PFSK-1 (cell line): ENCODE results near the gene TAF1.

Source experiments
- FOXP2 ChIP-seq: optimal IDR thresholded peaks from 2 replicates; pipeline ENCODE3; 2011; ENCODE audit warnings: borderline replicate concordance, control low read depth, inconsistent platforms; ENCODE audit not compliant: insufficient read depth; ENCODE audit errors: extremely low read length, extremely low read depth
- POLR2AphosphoS5 ChIP-seq: IDR thresholded peaks from 2 replicates; pipeline ENCODE4 v1.6.1; 2012; ENCODE audit warnings: low read depth, mild to moderate bottlenecking, control low read depth, low read length, moderate library complexity
- SIN3A ChIP-seq: IDR thresholded peaks from 2 replicates; pipeline ENCODE4 v1.6.1; 2012; ENCODE audit warnings: mild to moderate bottlenecking, low read length, moderate library complexity, borderline replicate concordance; ENCODE audit not compliant: insufficient read depth
- TAF1 ChIP-seq: IDR thresholded peaks from 2 replicates; pipeline ENCODE4 v1.6.1; 2012; ENCODE audit warnings: low read length, control low read depth, borderline replicate concordance; ENCODE audit not compliant: insufficient read depth
- TF ChIP-seq, protein P1 (sequence below), 2 experiments: IDR thresholded peaks; 2 replicates each; pipeline versions ENCODE4 v1.6.1 to v1.8.0; 2011 to 2012; ENCODE audit warnings: low read depth in 2 of 2, low read length in 2 of 2, control low read depth in 1 of 2, inconsistent platforms in 1 of 2, mild to moderate bottlenecking in 1 of 2, moderate library complexity in 1 of 2; ENCODE audit not compliant: insufficient read depth in 1 of 2

Gene TAF1

DNA sequence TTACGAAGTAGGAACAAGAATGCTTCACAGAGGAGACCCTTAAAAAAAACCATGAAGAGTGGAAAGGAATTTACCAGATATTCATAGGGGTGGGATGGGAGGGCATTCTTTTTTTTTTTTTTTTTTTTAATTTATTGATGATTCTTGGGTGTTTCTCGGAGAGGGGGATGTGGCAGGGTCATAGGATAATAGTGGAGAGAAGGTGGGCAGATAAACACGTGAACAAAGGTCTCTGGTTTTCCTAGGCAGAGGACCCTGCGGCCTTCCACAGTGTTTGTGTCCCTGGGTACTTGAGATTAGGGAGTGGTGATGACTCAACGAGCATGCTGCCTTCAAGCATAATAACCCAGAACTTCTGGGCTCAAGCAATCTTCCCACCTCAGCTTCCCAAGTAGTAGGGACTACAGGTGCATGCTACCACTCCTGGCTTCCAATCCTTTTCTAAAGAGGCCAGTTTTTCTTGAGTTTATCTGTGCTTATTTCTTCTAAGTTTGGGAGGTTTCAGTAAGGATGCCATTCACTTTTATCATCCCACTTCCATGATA, 100.9 kb downstream of the TAF1 start:
- TF ChIP-seq TAF1 (no peak), FOXP2 (no peak), SIN3A (no peak), POLR2AphosphoS5 (no peak)
- TF ChIP-seq, protein P1, sequence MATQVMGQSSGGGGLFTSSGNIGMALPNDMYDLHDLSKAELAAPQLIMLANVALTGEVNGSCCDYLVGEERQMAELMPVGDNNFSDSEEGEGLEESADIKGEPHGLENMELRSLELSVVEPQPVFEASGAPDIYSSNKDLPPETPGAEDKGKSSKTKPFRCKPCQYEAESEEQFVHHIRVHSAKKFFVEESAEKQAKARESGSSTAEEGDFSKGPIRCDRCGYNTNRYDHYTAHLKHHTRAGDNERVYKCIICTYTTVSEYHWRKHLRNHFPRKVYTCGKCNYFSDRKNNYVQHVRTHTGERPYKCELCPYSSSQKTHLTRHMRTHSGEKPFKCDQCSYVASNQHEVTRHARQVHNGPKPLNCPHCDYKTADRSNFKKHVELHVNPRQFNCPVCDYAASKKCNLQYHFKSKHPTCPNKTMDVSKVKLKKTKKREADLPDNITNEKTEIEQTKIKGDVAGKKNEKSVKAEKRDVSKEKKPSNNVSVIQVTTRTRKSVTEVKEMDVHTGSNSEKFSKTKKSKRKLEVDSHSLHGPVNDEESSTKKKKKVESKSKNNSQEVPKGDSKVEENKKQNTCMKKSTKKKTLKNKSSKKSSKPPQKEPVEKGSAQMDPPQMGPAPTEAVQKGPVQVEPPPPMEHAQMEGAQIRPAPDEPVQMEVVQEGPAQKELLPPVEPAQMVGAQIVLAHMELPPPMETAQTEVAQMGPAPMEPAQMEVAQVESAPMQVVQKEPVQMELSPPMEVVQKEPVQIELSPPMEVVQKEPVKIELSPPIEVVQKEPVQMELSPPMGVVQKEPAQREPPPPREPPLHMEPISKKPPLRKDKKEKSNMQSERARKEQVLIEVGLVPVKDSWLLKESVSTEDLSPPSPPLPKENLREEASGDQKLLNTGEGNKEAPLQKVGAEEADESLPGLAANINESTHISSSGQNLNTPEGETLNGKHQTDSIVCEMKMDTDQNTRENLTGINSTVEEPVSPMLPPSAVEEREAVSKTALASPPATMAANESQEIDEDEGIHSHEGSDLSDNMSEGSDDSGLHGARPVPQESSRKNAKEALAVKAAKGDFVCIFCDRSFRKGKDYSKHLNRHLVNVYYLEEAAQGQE (IDR thresholded peaks at IDR 0.05; ENCODE audit: insufficient read depth in 1 of 2, low read depth in 2 of 2, low read length in 2 of 2), result no peak

DNA sequence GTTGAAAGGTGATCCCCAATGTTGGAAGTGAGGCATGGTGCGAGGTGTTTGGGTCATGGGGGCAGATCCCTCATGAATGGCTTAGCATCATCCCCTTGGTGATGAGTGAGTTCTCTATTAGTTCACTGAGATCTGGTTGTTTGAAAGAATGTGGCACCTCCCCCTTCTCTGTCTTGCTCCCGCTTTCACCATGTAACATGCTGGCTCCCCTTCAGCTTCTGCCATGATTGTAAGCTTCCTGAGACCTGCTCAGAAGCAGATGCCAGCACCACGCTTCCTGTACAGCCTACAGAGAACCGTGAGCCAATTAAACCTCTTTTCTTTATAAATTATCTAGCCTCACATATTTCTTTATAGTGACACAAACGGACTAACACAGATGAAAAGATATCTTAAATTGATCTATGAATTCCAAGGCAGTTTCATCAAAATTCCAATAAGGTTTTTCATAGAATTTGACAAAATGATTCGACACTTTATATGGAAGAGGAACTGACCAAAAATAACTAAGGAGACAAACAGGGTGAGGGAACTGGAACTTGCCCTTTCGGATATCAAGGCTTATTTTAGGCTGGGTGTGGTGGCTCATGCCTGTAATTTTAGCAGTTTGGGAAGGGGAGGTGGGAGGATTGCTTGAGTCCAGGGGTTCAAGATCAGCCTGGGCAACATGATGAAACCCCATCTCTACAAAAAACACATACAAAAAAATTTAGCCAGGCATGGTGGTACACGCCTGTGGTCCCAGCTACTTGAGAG, 109.8 kb downstream of the TAF1 start:
- no peak for TF ChIP-seq POLR2AphosphoS5
- TF ChIP-seq, protein P1 (IDR thresholded peaks at IDR 0.05; ENCODE audit: insufficient read depth in 1 of 2, low read depth in 2 of 2, low read length in 2 of 2), result no peak
- no peak for TF ChIP-seq SIN3A
- TF ChIP-seq FOXP2, result no peak
- TF ChIP-seq TAF1, result no peak

DNA sequence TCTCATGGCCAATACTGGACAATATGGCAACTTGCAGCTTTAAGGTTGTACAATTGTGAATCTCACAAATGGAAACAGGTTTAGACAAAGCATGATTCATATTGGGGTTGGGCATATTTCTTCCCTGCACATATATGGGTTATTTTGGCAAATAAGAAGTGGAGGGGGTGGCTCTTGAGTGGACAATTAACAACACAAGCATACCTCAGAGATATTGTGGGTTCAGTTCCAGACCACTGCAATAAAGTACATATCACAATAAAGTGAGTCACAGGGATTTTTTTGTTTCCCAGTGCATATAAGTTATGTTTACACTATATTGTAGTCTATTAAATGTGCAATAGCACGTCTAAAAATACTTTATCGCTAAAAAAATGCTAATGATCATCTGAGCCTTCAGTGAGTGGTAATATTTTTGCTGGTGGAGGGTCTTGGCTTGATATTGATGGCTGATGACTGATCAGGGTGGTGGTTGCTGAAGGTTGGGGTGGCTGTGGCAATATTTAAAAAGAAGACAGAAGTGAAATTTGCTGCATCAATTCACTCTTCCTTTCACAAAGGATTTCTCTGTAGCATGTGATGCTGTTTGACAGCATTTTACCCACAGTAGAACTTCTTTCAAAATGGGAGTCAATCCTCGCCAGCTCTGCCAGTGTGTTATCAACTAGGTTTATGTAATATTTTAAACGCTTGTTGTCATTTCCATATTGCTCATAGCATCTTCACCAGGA, 116.2 kb downstream of the TAF1 start:
- TF ChIP-seq FOXP2, result no peak

DNA sequence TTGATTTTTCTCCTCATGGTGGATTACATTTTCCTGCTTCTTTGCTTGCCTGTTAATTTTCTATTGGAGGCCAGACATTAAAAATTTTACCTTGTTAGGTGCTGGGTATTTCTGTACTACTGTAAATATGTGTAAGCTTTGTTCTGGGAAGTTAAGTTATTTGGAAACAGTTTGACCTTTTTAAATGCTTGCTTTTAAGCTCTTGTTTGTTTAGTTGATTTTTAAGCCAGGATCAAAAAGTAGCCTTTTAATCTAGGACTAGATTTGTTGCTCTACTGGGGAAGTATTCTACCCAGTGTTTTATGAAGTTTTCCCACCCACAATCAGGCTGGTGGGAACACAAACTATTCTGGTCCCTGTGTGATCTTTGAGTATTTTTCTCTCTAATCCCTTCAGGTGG, 121.7 kb downstream of the TAF1 start:
- TF ChIP-seq POLR2AphosphoS5, result no peak
- no peak for TF ChIP-seq SIN3A
- TF ChIP-seq, protein P1 (IDR thresholded peaks at IDR 0.05; ENCODE audit: insufficient read depth in 1 of 2, low read depth in 2 of 2, low read length in 2 of 2), result no peak
- no peak for TF ChIP-seq FOXP2
- no peak for TF ChIP-seq TAF1

DNA sequence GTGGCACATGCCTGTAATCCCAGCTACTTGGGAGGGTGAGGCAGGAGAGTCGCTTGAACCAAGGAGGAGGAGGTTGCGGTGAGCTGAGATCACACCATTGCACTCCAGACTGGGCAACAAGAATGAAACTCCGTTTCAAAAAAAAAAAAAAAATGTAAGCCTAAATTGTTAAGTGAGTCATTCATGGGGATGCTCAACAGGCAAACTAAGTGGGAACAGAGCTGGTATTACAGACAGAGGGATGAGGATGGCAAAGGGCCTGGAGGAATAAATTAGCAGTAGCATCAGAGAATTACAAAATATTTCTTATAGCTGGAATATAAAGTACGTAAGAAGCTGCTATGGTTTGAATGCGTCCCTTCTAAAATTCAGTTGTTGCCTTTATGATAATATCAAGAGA, 123.4 kb downstream of the TAF1 start:
- no peak for TF ChIP-seq POLR2AphosphoS5
- TF ChIP-seq TAF1, result no peak
- TF ChIP-seq SIN3A, result no peak
- TF ChIP-seq, protein P1 (IDR thresholded peaks at IDR 0.05; ENCODE audit: insufficient read depth in 1 of 2, low read depth in 2 of 2, low read length in 2 of 2), result no peak
- TF ChIP-seq FOXP2, result no peak
